A549 (cell line): ENCODE results near the gene MBD3L2.

Source experiments
- CEBPB ChIP-seq, 2 experiments: fragments of >200 bp in 1 of 2; sonication (Bioruptor Twin) in 1 of 2; formaldehyde crosslinking in 1 of 2; IDR thresholded peaks; 2 replicates each; pipeline ENCODE4 v1.6.1; 2012 to 2016
- CTCF ChIP-seq: fragments of >200 bp; sonication (Bioruptor Twin); formaldehyde crosslinking; IDR thresholded peaks from 3 replicates; pipeline ENCODE4 v1.5.1; 2016
- EP300 ChIP-seq, 2 experiments: fragments of >200 bp; sonication (Bioruptor Twin); formaldehyde crosslinking; IDR thresholded peaks; 2 replicates in 1 of 2; 3 replicates in 1 of 2; pipeline ENCODE4 v1.6.1; 2016 to 2017
- GATA3 ChIP-seq: IDR thresholded peaks from 2 replicates; pipeline ENCODE4 v1.6.1; 2012; ENCODE audit warnings: borderline replicate concordance
- JUN ChIP-seq, 2 experiments: fragments of >200 bp; sonication (Bioruptor Twin); formaldehyde crosslinking; IDR thresholded peaks; 2 replicates in 1 of 2; 3 replicates in 1 of 2; pipeline ENCODE4 v1.6.1; 2016 to 2017
- MAX ChIP-seq: IDR thresholded peaks from 2 replicates; pipeline ENCODE4 v1.6.1; 2012
- POLR2A ChIP-seq: IDR thresholded peaks from 2 replicates; pipeline ENCODE4 v1.6.1; 2012; ENCODE audit warnings: mild to moderate bottlenecking, low read length
- RAD21 ChIP-seq, 2 experiments: fragments of >200 bp in 1 of 2; sonication (Bioruptor Twin) in 1 of 2; formaldehyde crosslinking in 1 of 2; IDR thresholded peaks in 1 of 2; conservative IDR thresholded peaks in 1 of 2; 2 replicates in 1 of 2; 3 replicates in 1 of 2; pipeline ENCODE4 v1.6.1; 2012 to 2018; ENCODE audit warnings: inconsistent platforms in 1 of 2
- REST ChIP-seq: fragments of 200-600 bp; sonication (generic); IDR thresholded peaks from 2 replicates; pipeline ENCODE4 v1.6.1; 2016; ENCODE audit warnings: antibody characterized with exemption, mild to moderate bottlenecking, moderate library complexity
- ZNF302 ChIP-seq: fragments of 250-450 bp; sonication (Bioruptor Pico); IDR thresholded peaks from 2 replicates; pipeline ENCODE4 v1.9.0; 2021; ENCODE audit warnings: inconsistent platforms, mild to moderate bottlenecking, moderate library complexity

- TF ChIP-seq CTCF (no peak), REST (no peak), POLR2A (no peak), ZNF302 (CRISPR knock-in tag) (no peak), EP300 (IDR thresholded peaks at IDR 0.05) (no peak), CEBPB (IDR thresholded peaks at IDR 0.05) (no peak), JUN (IDR thresholded peaks at IDR 0.05) (no peak), MAX (no peak), GATA3 (no peak), RAD21 (conservative IDR thresholded peaks at IDR 0.05 in 1 of 2, IDR thresholded peaks at IDR 0.05 in 1 of 2) (no peak)
Measured at GRCh38 chr19:7074705-7075282, 25.7 kb downstream of the MBD3L2 start.
